ENCODE data around the gene METAP2.
"Not testable (repeated sequence)": the region's sequence is repeated elsewhere in the genome, so short reads cannot be mapped to it uniquely, and the experiment has no call there.

METAP2 gene

GRCh38 chr12:95437565-95437964 is 36.4 kb upstream of the METAP2 start:
- no peaks in the 10 kb centered on the region for H3K36me3 ChIP-seq
- TF ChIP-seq CTCF (IDR thresholded peaks at IDR 0.05): no peak
- no peak overlapping the region for H3K4me3 ChIP-seq (ENCODE audit: low read depth in 1 of 2, low read length in 1 of 2)
- no peaks in the 10 kb centered on the region for H3K4me1 ChIP-seq (ENCODE audit: control insufficient read depth in 1 of 2, insufficient read depth in 1 of 2, low read depth in 1 of 2, low read length in 1 of 2)
- peaks cover 11% of the 10 kb centered on the region for H3K27me3 ChIP-seq
- H3K27ac ChIP-seq: no peak overlapping the region
- no peaks in the 10 kb centered on the region for H3K9me3 ChIP-seq

DNA sequence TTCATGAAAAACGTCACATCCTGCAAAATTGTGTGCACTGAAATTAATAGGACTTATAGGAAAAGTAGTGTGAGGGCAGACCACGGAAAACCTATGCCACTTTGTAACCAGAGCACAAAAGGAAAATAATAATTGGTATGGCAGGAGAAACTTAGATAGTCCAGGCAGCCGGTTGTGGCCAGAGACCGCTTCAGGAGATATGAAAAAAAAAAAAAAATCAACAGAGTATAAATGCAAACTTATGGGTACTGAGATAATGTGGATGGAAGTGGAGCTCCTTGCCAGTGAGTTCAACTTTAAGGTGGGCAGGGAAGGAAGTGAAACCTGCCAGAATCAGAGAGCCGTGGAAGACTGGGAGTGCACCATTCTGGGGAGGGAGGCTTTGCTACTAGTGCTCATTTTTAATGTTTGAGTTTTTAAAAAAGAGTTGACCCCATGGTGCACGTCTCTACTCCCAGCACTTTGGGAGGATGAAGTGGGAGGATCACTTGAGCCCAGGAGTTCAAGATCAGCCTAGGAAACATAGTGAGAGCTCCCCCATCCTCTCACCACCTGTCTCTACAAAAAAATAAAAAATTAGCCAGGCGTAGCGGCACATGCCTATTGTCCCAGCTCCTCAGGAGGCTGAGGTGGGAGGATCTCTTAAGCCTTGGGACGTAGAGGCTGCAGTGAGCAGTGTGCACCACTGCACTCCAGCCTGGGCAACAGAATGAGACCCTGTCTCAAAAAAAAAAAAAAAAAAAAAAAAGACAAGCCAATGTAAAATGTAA is 34.3 kb upstream of the METAP2 start:
- TF ChIP-seq CTCF (IDR thresholded peaks at IDR 0.05): no peak
- Histone ChIP-seq H3K36me3 (no peaks in the 10 kb centered on the region), H3K27me3 (peaks cover 20% of the 10 kb centered on the region), H3K4me3 (ENCODE audit: low read depth in 1 of 2, low read length in 1 of 2) (no peak overlapping the region), H3K27ac (no peak overlapping the region), H3K9me3 (no peaks in the 10 kb centered on the region), H3K4me1 (ENCODE audit: control insufficient read depth in 1 of 2, insufficient read depth in 1 of 2, low read depth in 1 of 2, low read length in 1 of 2) (no peaks in the 10 kb centered on the region)

DNA sequence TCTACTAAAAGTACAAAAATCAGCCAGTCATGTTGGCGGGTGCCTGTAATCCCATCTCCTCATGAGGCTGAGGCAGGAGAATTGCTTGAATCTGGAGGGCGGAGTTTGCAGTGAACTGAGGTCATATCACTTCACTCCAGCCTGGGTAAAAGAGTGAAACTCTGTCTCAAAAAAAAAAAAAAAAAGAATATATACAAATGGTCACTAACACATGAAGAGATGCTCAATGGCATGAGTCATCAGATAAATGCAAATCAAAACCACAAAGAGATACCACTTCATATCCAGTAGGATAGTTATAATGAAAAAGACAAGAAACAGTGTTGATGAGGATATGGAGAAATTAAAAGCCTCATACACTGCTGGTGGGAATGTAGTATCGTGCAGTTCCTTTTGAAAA is 33.6 kb upstream of the METAP2 start:
- Histone ChIP-seq H3K27me3 (peaks cover 28% of the 10 kb centered on the region), H3K27ac (no peak overlapping the region), H3K4me3 (ENCODE audit: low read depth in 1 of 2, low read length in 1 of 2) (no peak overlapping the region), H3K4me1 (ENCODE audit: control insufficient read depth in 1 of 2, insufficient read depth in 1 of 2, low read depth in 1 of 2, low read length in 1 of 2) (no peaks in the 10 kb centered on the region), H3K36me3 (no peaks in the 10 kb centered on the region), H3K9me3 (no peaks in the 10 kb centered on the region)
- no peak for TF ChIP-seq CTCF (IDR thresholded peaks at IDR 0.05)

- no peak overlapping the region for H3K27ac ChIP-seq
- no peaks in the 10 kb centered on the region for H3K4me1 ChIP-seq (ENCODE audit: control insufficient read depth in 1 of 2, insufficient read depth in 1 of 2, low read depth in 1 of 2, low read length in 1 of 2)
- no peaks in the 10 kb centered on the region for H3K36me3 ChIP-seq
- no peaks in the 10 kb centered on the region for H3K9me3 ChIP-seq
- TF ChIP-seq CTCF (IDR thresholded peaks at IDR 0.05): no peak
- no peak overlapping the region for H3K4me3 ChIP-seq (ENCODE audit: low read depth in 1 of 2, low read length in 1 of 2)
- peaks cover 58% of the 10 kb centered on the region for H3K27me3 ChIP-seq
Observed at GRCh38 chr12:95443459-95443858, 30.5 kb upstream of the METAP2 start.

GRCh38 chr12:95445099-95445498 is 28.9 kb upstream of the METAP2 start:
- not testable (repeated sequence) for H3K36me3 ChIP-seq; H3K27ac ChIP-seq; H3K4me3 ChIP-seq (ENCODE audit: low read depth in 1 of 2, low read length in 1 of 2); H3K9me3 ChIP-seq; H3K4me1 ChIP-seq (ENCODE audit: control insufficient read depth in 1 of 2, insufficient read depth in 1 of 2, low read depth in 1 of 2, low read length in 1 of 2)
- peaks cover 67% of the 10 kb centered on the region for H3K27me3 ChIP-seq

DNA sequence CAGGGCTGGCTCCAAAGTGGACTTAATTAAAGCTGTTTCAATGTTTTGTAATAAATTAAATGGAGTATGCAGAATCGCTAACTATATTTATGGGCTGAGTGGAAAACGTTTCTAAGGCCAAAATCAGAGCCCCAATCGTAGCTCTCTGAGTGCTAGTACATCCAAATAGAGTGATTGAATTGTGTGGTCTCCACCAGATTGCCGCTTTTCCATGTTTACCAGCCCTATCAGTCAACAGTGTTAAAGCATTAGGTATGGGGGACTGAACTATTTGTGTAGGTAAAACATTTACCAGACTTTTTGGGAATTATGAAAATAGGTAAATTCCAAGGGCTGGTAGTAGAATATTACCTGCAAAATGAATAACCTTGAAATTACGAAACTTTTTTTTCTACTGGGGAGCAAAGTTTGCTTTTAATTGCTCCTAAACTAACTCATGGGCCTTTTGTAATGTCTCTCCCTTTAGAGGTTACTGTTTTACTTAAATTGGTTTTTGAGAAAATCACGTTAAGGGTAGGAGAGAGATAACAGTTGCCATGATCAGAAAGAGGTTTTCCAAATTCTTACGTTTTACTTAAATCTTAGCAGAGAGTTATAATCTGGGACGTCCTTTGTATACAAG is 28.0 kb upstream of the METAP2 start:
- TF ChIP-seq CTCF (IDR thresholded peaks at IDR 0.05): no peak
- Histone ChIP-seq H3K36me3 (no peaks in the 10 kb centered on the region), H3K27me3 (peaks cover 71% of the 10 kb centered on the region), H3K9me3 (no peaks in the 10 kb centered on the region), H3K4me1 (ENCODE audit: control insufficient read depth in 1 of 2, insufficient read depth in 1 of 2, low read depth in 1 of 2, low read length in 1 of 2) (no peaks in the 10 kb centered on the region), H3K27ac (no peak overlapping the region), H3K4me3 (ENCODE audit: low read depth in 1 of 2, low read length in 1 of 2) (no peak overlapping the region)
